K562 (cell line): Measurements from ENCODE around the gene CRTC3. TPM values are rescaled to one million over a fixed set of nuclear protein-coding genes. Genes with fewer than 3 reads are reported as not detected.

Experiments used
- ATAC-seq: fragments of 200-7000 bp; cut with Tn5 transposase; 3 replicates; pipeline ENCODE4 v1.9.1; 2020; ENCODE audit warnings: moderate library complexity
- BruUV-seq: library from RNA; stranded (reverse); fragments of 400-500 nt; replicated peaks from 2 replicates; lab custom pipeline; 2021; lab: Mats Ljungman, UMichigan
- CTCF ChIA-PET: fragments of 300-600 bp; formaldehyde crosslinking; extraction: SDS; loops from one replicate; lab custom pipeline; 2021; ENCODE audit warnings: low intra/inter-chr PET ratio; lab: Yijun Ruan, JAX
- POLR2A ChIA-PET: fragments of 300-600, 350-650 bp; sonication (Branson Sonifier 250); formaldehyde crosslinking; extraction: SDS; loops from one replicate; lab custom pipeline; 2021; ENCODE audit warnings: antibody characterized with exemption, inconsistent platforms; lab: Yijun Ruan, JAX
- DNase-seq, 4 experiments: peaks; one replicate each; pipeline versions ENCODE4 v3.0.0 to v3.0.0-alpha.2; 2011 to 2018; ENCODE audit warnings: low spot score in 3 of 4, mixed read lengths in 3 of 4; ENCODE audit errors: extremely low read depth in 1 of 4
- FAIRE-seq: peaks from 2 replicates; lab custom pipeline; 2011; peaks lifted over from hg19 to GRCh38; lab: Jason Lieb, UNC
- H2AFZ ChIP-seq: 2 replicates; pipeline ENCODE4 v1.6.0; 2011; ENCODE audit warnings: low read depth, low read length, control low read depth, inconsistent platforms
- H3K27ac ChIP-seq: fragments of 200-600 bp; 3 replicates; pipeline ENCODE4 v1.8.0; 2011; ENCODE audit warnings: low read depth, mild to moderate bottlenecking, control low read depth, inconsistent platforms, low read length, moderate library complexity, mixed read lengths; ENCODE audit errors: extremely low read depth
- H3K27me3 ChIP-seq, 2 experiments: fragments of 300-600 bp in 1 of 2; 2 replicates in 1 of 2; 3 replicates in 1 of 2; pipeline versions ENCODE4 v1.6.0 to v1.8.0; 2011; ENCODE audit warnings: inconsistent platforms in 2 of 2, low read length in 2 of 2, mild to moderate bottlenecking in 1 of 2, mixed read lengths in 1 of 2, moderate library complexity in 1 of 2; ENCODE audit not compliant: control insufficient read depth in 2 of 2, insufficient read depth in 2 of 2
- H3K36me3 ChIP-seq: fragments of 300-600 bp; 3 replicates; pipeline ENCODE4 v1.8.0; 2011; ENCODE audit warnings: mild to moderate bottlenecking, low read length, inconsistent platforms; ENCODE audit not compliant: control insufficient read depth, insufficient read depth
- H3K4me1 ChIP-seq, 2 experiments: fragments of 200-600 bp in 1 of 2; replicated peaks in 1 of 2; 2 replicates in 1 of 2; 3 replicates in 1 of 2; pipeline versions ENCODE4 v1.5.1 to v1.8.0; 2011; ENCODE audit warnings: inconsistent platforms in 2 of 2, low read length in 2 of 2, mild to moderate bottlenecking in 1 of 2, mixed read lengths in 1 of 2, moderate library complexity in 1 of 2; ENCODE audit not compliant: control insufficient read depth in 2 of 2, insufficient read depth in 2 of 2
- H3K4me2 ChIP-seq: 2 replicates; pipeline ENCODE4 v1.6.1; 2011; ENCODE audit warnings: low read length, control low read depth, inconsistent platforms, mixed read lengths; ENCODE audit not compliant: insufficient read depth
- H3K4me3 ChIP-seq: fragments of 200-600 bp; sonication (generic), shearing (Covaris generic); 2 replicates; pipeline ENCODE4 v1.5.1; 2016; ENCODE audit warnings: control low read depth, inconsistent platforms
- H3K79me2 ChIP-seq: fragments of 200-600 bp; 3 replicates; pipeline ENCODE4 v1.8.0; 2011; ENCODE audit warnings: low read length, inconsistent platforms; ENCODE audit not compliant: control insufficient read depth, insufficient read depth
- H3K9ac ChIP-seq, 2 experiments: 2 replicates each; pipeline versions ENCODE4 v1.6.0 to v1.6.1; 2011; ENCODE audit warnings: low read depth in 2 of 2, low read length in 2 of 2, control low read depth in 1 of 2, inconsistent platforms in 1 of 2, mild to moderate bottlenecking in 1 of 2, mixed read lengths in 1 of 2; ENCODE audit not compliant: insufficient read depth in 1 of 2
- H3K9me1 ChIP-seq: one replicate; pipeline ENCODE4 v1.6.0; 2011; ENCODE audit warnings: inconsistent platforms, mild to moderate bottlenecking, low read length, moderate library complexity; ENCODE audit not compliant: control insufficient read depth, insufficient read depth
- H3K9me3 ChIP-seq: replicated peaks from 2 replicates; pipeline ENCODE4 v1.5.1; 2011; ENCODE audit warnings: low read depth, low read length, inconsistent platforms; ENCODE audit not compliant: control insufficient read depth, insufficient read depth
- H4K20me1 ChIP-seq: replicated peaks from 2 replicates; pipeline ENCODE4 v1.6.1; 2011; ENCODE audit warnings: low read length, inconsistent platforms, mixed read lengths; ENCODE audit not compliant: control insufficient read depth, insufficient read depth
- ATF3 ChIP-seq, 2 experiments: fragments of 450-650 bp in 1 of 2; sonication (generic) in 1 of 2; formaldehyde crosslinking in 1 of 2; IDR thresholded peaks in 1 of 2; conservative IDR thresholded peaks in 1 of 2; 2 replicates each; pipeline versions ENCODE4 v1.6.1 to v1.8.1; 2016 to 2023; ENCODE audit warnings: mild to moderate bottlenecking in 2 of 2, moderate library complexity in 2 of 2, inconsistent platforms in 1 of 2, missing genetic modification reagents in 1 of 2
- KDM4B ChIP-seq, 2 experiments: fragments of 450-650 bp in 1 of 2; sonication (generic) in 1 of 2; IDR thresholded peaks; 2 replicates each; pipeline ENCODE4 v1.6.1; 2016 to 2017; ENCODE audit warnings: borderline replicate concordance in 2 of 2, antibody characterized with exemption in 1 of 2, low read depth in 1 of 2, mild to moderate bottlenecking in 1 of 2
- ZNF518B ChIP-seq: fragments of 250-450 bp; sonication (Bioruptor Pico); IDR thresholded peaks from 2 replicates; pipeline ENCODE4 v1.5.0; 2021; ENCODE audit warnings: mild to moderate bottlenecking, moderate library complexity
- ZNF586 ChIP-seq: fragments of 450-650 bp; formaldehyde crosslinking; conservative IDR thresholded peaks from 2 replicates; pipeline ENCODE4 v1.4.0; 2020; ENCODE audit warnings: mild to moderate bottlenecking, moderate library complexity
- WGBS: fragments of 100-300 bp; shearing (Covaris generic); methylation state at CpG from one replicate; pipeline ENCODE4 v1.1.6; 2016; ENCODE audit warnings: low coverage, mixed read lengths; ENCODE audit not compliant: insufficient coverage; ENCODE audit errors: missing lambda C conversion rate; 5-methylcytosine and 5-hydroxymethylcytosine counted together
- in situ Hi-C: fragments of 300-500 bp; cut with MboI; formaldehyde crosslinking; loops from 4 replicates; pipeline ENCODE4 v1.15.0; 2018; ENCODE audit warnings: inconsistent platforms, mixed read lengths
- intact Hi-C: fragments of 100-400 bp; cut with micrococcal nuclease; formaldehyde crosslinking; loops from 2 replicates; pipeline ENCODE4 v1.14.2; 2022
- polyA plus RNA-seq, 8 experiments: library from polyadenylated mRNA; depleted of rRNA in 4 of 8; stranded (reverse) in 5 of 8; unstranded in 3 of 8; fragments of >200 nt; fragmentation: Nextera tagmentation in 2 of 8; fragmentation: Illumina TruSeq in 1 of 8; extraction: Ambion mirVana in 2 of 8; extraction: Trizol in 1 of 8; gene quantifications; 2 replicates each; pipeline versions ENCODE4 v1.2.1 to v1.2.3, GENCODE V29; 2011 to 2014; ENCODE audit warnings: inconsistent platforms in 1 of 8, missing spikeins in 1 of 8
- total RNA-seq, 7 experiments: library from RNA; depleted of rRNA in 6 of 7; stranded (reverse); fragments of >200 nt in 6 of 7; fragmentation: Illumina TruSeq in 2 of 7; extraction: Trizol in 2 of 7; gene quantifications; 2 replicates each; pipeline versions ENCODE4 v1.2.1 to v1.2.3, GENCODE V29; 2011 to 2021; ENCODE audit warnings: low replicate concordance in 1 of 7
- TF ChIP-seq, protein P1 (sequence below), 2 experiments: fragments of 250-450 bp in 1 of 2; fragments of 450-650 bp in 1 of 2; sonication (Bioruptor Pico) in 1 of 2; IDR thresholded peaks; 2 replicates each; pipeline versions ENCODE4 v1.6.1 to v1.8.0; 2016 to 2021; ENCODE audit warnings: mild to moderate bottlenecking in 2 of 2, moderate library complexity in 2 of 2, missing compliant biosample characterization in 1 of 2, missing genetic modification characterization in 1 of 2

CRTC3 gene
- total and polyA plus RNA-seq, 9 of the 15 experiments (the other 6 are each of a cell fraction or from before 2014, with no cell fraction given): 1.2 to 19.0 (median 11.6) TPM

GRCh38 chr15:90496791-90497190 lies 32.9 kb upstream of the CRTC3 start:
- in situ Hi-C loops (no loop called here), intact Hi-C loops (no loop called here)
- Histone ChIP-seq H3K4me2 (no peak overlapping the region), H3K9ac (no peak overlapping the region), H3K4me1 (peaks cover 0 to 2% of the 10 kb centered on the region in 2 experiments; a peak in 1 of 5 replicates), H4K20me1 (no peaks in the 10 kb centered on the region), H3K4me3 (no peak overlapping the region), H3K79me2 (no peaks in the 10 kb centered on the region), H3K9me1 (no peaks in the 10 kb centered on the region), H2AFZ (no peak overlapping the region), H3K27ac (no peak overlapping the region), H3K36me3 (peaks cover 55% of the 10 kb centered on the region), H3K9me3 (no peaks in the 10 kb centered on the region), H3K27me3 (no peaks in the 10 kb centered on the region)
- POLR2A ChIA-PET: no interaction called here
- ATAC-seq (no peak), FAIRE-seq (no peak), DNase-seq (no peak)
- CTCF ChIA-PET: no interaction called here
- BruUV-seq: no TSS peak
- WGBS: 48% methylated on average over 3 of the region's 3 CpGs
- TF ChIP-seq ATF3 (IDR thresholded peaks at IDR 0.05) (0 out of 2 replicates have a peak, but pooled peaks have one; percentile 8), ATF3 (CRISPR knock-in tag; conservative IDR thresholded peaks at IDR 0.05) (no peak), ZNF518B (CRISPR knock-in tag) (no peak), KDM4B (IDR thresholded peaks at IDR 0.05; ENCODE audit: borderline replicate concordance in 2 of 2, low read depth in 1 of 2) (no peak), ZNF586 (no peak)
- TF ChIP-seq, protein P1, sequence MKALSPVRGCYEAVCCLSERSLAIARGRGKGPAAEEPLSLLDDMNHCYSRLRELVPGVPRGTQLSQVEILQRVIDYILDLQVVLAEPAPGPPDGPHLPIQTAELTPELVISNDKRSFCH (CRISPR knock-in tag; IDR thresholded peaks at IDR 0.05): no peak
- TF ChIP-seq, protein P1 (tag; IDR thresholded peaks at IDR 0.05): no peak
